SK-N-MC (cell line): ENCODE results near the gene FBRSL1.

Source experiments
- EZH2 ChIP-seq: fragments of 200-600 bp; sonication (generic); IDR thresholded peaks from one replicate; pipeline ENCODE4 v1.6.1; 2017; ENCODE audit warnings: antibody characterized with exemption
- POLR2AphosphoS5 ChIP-seq: IDR thresholded peaks from 2 replicates; pipeline ENCODE4 v1.6.1; 2012; ENCODE audit warnings: mild to moderate bottlenecking, low read depth, low read length, borderline replicate concordance

GRCh38 chr12:132505105-132505851, 15.3 kb downstream of the FBRSL1 start:
- TF ChIP-seq POLR2AphosphoS5 (no peak), EZH2 (no peak)
